Peyer's patch (tissue), 4 donors: ENCODE results near the gene KIT.

Experiments used
- POLR2A ChIP-seq, 2 donors: fragments of 450-650 bp; IDR thresholded peaks; one replicate each; pipeline ENCODE4 v1.5.1; 2017; ENCODE audit warnings: antibody characterized with exemption in 2 of 2, mild to moderate bottlenecking in 2 of 2, moderate library complexity in 2 of 2
- TF ChIP-seq, protein P1 (sequence below), 6 experiments: fragments of 450-650 bp in 4 of 6; fragments of 200-600 bp in 2 of 6; sonication (generic) in 1 of 6; IDR thresholded peaks; one replicate each; pipeline ENCODE4 v1.5.1; 2017 to 2019; ENCODE audit warnings: antibody characterized with exemption in 6 of 6, mild to moderate bottlenecking in 3 of 6, moderate library complexity in 1 of 6

DNA sequence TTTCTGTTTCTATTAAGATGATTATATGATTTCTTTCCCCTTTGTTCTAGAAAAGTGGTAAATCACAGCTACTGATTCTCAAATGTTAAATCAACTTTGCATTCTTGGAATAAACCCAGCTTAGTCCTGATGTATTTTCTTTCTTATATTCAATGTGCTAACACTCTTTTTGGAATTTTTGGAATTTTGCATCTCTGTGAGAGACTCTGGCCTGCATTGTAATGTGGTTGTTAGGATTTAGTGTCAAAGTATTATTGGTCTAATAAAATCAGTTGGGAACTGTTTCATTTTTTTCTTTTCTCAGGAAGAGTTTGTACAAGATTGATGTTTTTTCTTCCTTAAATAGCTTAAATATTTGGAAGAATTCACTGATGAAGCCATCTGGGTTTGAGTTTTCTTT, 109.6 kb downstream of the KIT start:
- TF ChIP-seq, protein P1, sequence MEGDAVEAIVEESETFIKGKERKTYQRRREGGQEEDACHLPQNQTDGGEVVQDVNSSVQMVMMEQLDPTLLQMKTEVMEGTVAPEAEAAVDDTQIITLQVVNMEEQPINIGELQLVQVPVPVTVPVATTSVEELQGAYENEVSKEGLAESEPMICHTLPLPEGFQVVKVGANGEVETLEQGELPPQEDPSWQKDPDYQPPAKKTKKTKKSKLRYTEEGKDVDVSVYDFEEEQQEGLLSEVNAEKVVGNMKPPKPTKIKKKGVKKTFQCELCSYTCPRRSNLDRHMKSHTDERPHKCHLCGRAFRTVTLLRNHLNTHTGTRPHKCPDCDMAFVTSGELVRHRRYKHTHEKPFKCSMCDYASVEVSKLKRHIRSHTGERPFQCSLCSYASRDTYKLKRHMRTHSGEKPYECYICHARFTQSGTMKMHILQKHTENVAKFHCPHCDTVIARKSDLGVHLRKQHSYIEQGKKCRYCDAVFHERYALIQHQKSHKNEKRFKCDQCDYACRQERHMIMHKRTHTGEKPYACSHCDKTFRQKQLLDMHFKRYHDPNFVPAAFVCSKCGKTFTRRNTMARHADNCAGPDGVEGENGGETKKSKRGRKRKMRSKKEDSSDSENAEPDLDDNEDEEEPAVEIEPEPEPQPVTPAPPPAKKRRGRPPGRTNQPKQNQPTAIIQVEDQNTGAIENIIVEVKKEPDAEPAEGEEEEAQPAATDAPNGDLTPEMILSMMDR (IDR thresholded peaks at IDR 0.05), result no peak
- TF ChIP-seq POLR2A (IDR thresholded peaks at IDR 0.05), result no peak
